Kidney (tissue), 14 donors: ENCODE data around the gene DCP1A. TPM values are rescaled to one million over a fixed set of nuclear protein-coding genes. Genes with fewer than 3 reads are reported as not detected.
A peak's percentile ranks its signal among the peaks of the same experiment; 100 is the strongest.
"Not testable (repeated sequence)": the region's sequence is repeated elsewhere in the genome, so short reads cannot be mapped to it uniquely, and the experiment has no call there.

Experiments used
- DNase-seq, 5 donors: peaks; one replicate each; pipeline ENCODE4 v3.0.0-alpha.2; 2013 to 2020
- FAIRE-seq: peaks from 2 replicates; lab custom pipeline; 2012; peaks lifted over from hg19 to GRCh38; lab: Jason Lieb, UNC
- H3K27ac ChIP-seq, 2 donors: one replicate each; pipeline ENCODE4 v1.7.0; 2013; ENCODE audit warnings: low read depth in 2 of 2, low read length in 2 of 2, inconsistent platforms in 1 of 2
- H3K27me3 ChIP-seq: one replicate; pipeline ENCODE4 v1.7.1; 2013; ENCODE audit warnings: low read length, inconsistent platforms; ENCODE audit not compliant: control insufficient read depth, insufficient read depth
- H3K36me3 ChIP-seq, 3 donors: one replicate each; pipeline versions ENCODE4 v1.7.0 to v1.7.1; 2013; ENCODE audit warnings: low read length in 3 of 3, control low read depth in 1 of 3, inconsistent platforms in 1 of 3; ENCODE audit not compliant: insufficient read depth in 3 of 3, control insufficient read depth in 2 of 3
- H3K4me1 ChIP-seq, 3 donors: one replicate each; pipeline versions ENCODE4 v1.7.0 to v1.7.1; 2013; ENCODE audit warnings: low read length in 3 of 3, inconsistent platforms in 1 of 3, low read depth in 1 of 3; ENCODE audit not compliant: control insufficient read depth in 2 of 3, insufficient read depth in 2 of 3
- H3K4me3 ChIP-seq, 3 donors: one replicate each; pipeline versions ENCODE4 v1.7.0 to v1.8.1; 2013; ENCODE audit warnings: low read length in 3 of 3, control low read depth in 1 of 3, inconsistent platforms in 1 of 3
- H3K9ac ChIP-seq, 3 donors: one replicate each; pipeline versions ENCODE4 v1.7.0 to v1.7.1; 2013; ENCODE audit warnings: low read length in 3 of 3, control low read depth in 1 of 3, inconsistent platforms in 1 of 3
- H3K9me3 ChIP-seq, 3 donors: one replicate each; pipeline versions ENCODE4 v1.7.0 to v1.7.1; 2013; ENCODE audit warnings: low read length in 3 of 3, control low read depth in 1 of 3, inconsistent platforms in 1 of 3; ENCODE audit not compliant: control insufficient read depth in 2 of 3, insufficient read depth in 1 of 3
- intact Hi-C: fragments of 100-400 bp; cut with DNase I; formaldehyde crosslinking; loops from one replicate; pipeline ENCODE4 v1.11.1; 2022
- polyA plus RNA-seq: library from polyadenylated mRNA; stranded (reverse); fragments of 350-450 nt; fragmentation: Illumina TruSeq; extraction: RNeasy Lipid Tissue Mini Kit (QIAGEN cat#74804); gene quantifications from one replicate; pipeline ENCODE4 v1.2.3, GENCODE V29; 2014; ENCODE audit warnings: low read depth, low replicate concordance; ENCODE audit not compliant: insufficient read depth
- total RNA-seq: library from RNA; stranded (reverse); fragmentation: NEBNext Ultra II Directional; extraction: Animal tissue kit (Norgen Biotek cat#: 25700); gene quantifications from one replicate; pipeline ENCODE4 v1.2.1, GENCODE V29; 2021
- TF ChIP-seq, protein P1 (sequence below): IDR thresholded peaks from 3 replicates; pipeline ENCODE4 v1.5.1; 2012; ENCODE audit warnings: mild to moderate bottlenecking, moderate library complexity, borderline replicate concordance; ENCODE audit not compliant: insufficient read depth; ENCODE audit errors: extremely low read depth
- donor health status: control.
- donor health status: control.
- donor health status: control.
- donor health status: control.
- donor health status: control.
- donor health status: DM: yes; HTN: yes; CAD: no.
- donor health status: Normal renal cell carcinoma (clear cell type).

DCP1A gene
- total and polyA plus RNA-seq, 2 donors from 2014 or later = 4.9 to 21.0 TPM

DNA sequence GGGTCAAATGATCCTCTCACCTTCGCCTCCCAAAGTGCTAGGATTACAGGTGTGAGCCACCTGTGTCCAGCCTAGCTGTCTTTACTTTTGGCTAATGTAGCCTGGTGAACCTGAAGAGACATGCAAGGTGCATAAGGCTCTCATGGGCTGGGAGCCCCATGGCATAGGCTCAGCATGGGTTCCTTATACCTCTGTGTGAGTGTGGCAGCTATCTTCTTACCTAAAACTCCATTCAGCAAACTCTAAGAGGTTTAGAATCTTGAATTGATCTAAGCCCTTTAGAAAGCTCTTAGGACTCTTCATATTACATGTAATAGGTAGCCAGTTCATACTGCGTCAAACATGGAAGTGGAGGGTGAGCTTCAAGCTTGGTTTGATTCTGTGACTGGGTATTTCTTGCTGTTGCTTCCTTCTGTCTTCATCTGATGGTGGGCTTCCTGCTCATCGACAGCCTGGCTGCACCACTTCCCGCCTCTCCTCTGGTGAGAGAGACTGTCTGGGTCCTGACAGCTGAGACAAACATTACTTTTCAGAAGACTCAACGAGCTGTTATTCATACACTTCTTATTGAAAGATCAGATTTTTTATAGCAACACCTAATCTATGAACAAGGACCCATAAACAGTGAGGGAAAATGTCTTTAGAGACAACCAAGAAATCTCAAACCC, 72.3 kb downstream of the DCP1A start:
- intact Hi-C loops = no loop called here
- Histone ChIP-seq H3K36me3 (no peaks in the 10 kb centered on the region), H3K27me3 (no peaks in the 10 kb centered on the region), H3K4me1 (peaks cover 0 to 3% (median 3%) of the 10 kb centered on the region in 3 donors), H3K27ac (no peak overlapping the region), H3K9me3 (no peaks in the 10 kb centered on the region), H3K9ac (no peak overlapping the region), H3K4me3 (no peak overlapping the region)
- FAIRE-seq (no peak), DNase-seq (no peak)
- TF ChIP-seq, protein P1, sequence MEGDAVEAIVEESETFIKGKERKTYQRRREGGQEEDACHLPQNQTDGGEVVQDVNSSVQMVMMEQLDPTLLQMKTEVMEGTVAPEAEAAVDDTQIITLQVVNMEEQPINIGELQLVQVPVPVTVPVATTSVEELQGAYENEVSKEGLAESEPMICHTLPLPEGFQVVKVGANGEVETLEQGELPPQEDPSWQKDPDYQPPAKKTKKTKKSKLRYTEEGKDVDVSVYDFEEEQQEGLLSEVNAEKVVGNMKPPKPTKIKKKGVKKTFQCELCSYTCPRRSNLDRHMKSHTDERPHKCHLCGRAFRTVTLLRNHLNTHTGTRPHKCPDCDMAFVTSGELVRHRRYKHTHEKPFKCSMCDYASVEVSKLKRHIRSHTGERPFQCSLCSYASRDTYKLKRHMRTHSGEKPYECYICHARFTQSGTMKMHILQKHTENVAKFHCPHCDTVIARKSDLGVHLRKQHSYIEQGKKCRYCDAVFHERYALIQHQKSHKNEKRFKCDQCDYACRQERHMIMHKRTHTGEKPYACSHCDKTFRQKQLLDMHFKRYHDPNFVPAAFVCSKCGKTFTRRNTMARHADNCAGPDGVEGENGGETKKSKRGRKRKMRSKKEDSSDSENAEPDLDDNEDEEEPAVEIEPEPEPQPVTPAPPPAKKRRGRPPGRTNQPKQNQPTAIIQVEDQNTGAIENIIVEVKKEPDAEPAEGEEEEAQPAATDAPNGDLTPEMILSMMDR = no peak

DNA sequence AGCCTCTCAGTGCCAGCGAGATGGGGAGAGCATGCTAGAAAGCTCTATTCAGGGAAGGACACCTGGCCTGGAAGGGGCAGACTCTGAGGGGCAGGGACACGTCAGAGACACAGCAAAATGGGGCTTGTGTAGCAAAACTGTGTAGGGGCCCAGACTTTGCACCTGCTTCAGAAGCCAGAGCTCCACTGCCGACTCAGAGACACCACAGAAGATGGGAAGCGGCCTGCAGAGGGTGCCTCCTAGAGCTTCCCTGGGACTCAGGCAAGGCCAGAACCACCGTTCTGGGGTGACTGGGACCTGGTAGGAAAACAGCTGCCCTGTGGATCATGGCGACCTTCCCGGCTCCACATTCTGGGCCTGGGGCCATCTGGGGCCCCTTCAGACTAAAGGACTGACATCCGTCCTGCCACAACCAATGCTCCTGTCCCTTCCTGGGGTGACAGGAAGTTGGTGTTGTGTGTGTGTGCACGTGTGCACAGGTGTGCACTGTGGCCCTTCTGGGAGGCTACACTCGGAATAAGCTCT, 74.1 kb downstream of the DCP1A start:
- no peak for FAIRE-seq
- H3K4me1 ChIP-seq = peaks cover 0 to 10% (median 5%) of the 10 kb centered on the region in 3 donors
- no peak for DNase-seq
- no peak overlapping the region for H3K9ac ChIP-seq
- H3K4me3 ChIP-seq = no peak overlapping the region
- TF ChIP-seq, protein P1 = no peak
- H3K36me3 ChIP-seq = no peaks in the 10 kb centered on the region
- no peaks in the 10 kb centered on the region for H3K9me3 ChIP-seq
- no peak overlapping the region for H3K27ac ChIP-seq
- H3K27me3 ChIP-seq = no peaks in the 10 kb centered on the region
- intact Hi-C loops = no loop called here

DNA sequence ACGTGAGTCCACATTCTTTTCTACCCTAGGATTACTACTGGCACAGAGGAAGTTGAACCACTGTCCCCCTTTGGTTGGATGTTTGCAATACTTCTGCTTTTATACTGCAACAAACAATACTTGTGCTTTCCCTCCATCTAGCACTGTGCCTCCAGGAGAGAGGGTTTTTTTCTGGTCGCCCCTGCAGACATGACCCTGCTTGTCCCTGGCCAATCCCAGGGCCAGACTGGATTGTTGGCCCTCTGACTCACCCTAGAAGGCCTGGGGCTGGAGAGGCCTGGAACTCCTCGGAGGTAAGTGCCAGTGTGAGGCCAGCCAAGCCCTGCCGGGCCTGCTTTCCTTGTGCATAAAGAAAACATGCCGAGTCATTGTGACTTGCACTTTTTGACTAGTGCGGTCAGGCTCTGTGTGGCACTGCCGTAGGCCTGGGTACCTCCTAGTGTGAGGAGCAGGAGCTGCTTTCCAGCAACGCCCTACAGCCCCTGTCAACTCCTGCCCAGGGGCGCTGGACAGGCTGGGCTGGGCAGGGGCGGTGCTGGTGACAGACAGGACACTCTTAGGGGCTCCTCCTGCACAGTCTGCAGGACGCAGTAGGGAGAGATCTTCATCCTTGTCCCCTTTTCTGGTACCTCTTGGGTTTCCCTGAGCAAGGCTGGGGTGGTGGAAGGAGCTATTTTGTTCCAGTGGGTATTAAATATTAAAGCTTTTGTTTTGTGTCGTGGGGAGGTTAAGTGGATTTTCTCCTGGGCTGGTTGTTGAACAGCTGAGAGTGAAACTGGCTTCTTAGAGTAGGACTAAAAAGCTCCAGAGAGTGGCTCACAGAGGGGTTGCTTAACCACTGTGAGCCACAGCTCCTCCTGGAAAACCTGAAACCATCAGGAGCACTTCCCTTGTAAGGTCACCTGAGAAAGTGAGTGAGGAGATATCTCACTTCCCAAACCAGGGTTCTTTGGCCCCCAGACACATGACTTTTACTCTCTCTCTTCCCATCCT, 77.2 kb downstream of the DCP1A start:
- Histone ChIP-seq H3K4me3 (no peak overlapping the region), H3K27ac (peak overlapping the region; percentile 74 to 80), H3K27me3 (no peaks in the 10 kb centered on the region), H3K9ac (peak overlapping the region in 1 of 3 donors; percentile 61), H3K9me3 (no peaks in the 10 kb centered on the region), H3K36me3 (no peaks in the 10 kb centered on the region), H3K4me1 (peaks cover 0 to 10% (median 5%) of the 10 kb centered on the region in 3 donors)
- FAIRE-seq = no peak
- peak; percentile 71 to 94 (median 90) for DNase-seq
- TF ChIP-seq, protein P1 = peak; percentile 2
- intact Hi-C loops = no loop called here

DNA sequence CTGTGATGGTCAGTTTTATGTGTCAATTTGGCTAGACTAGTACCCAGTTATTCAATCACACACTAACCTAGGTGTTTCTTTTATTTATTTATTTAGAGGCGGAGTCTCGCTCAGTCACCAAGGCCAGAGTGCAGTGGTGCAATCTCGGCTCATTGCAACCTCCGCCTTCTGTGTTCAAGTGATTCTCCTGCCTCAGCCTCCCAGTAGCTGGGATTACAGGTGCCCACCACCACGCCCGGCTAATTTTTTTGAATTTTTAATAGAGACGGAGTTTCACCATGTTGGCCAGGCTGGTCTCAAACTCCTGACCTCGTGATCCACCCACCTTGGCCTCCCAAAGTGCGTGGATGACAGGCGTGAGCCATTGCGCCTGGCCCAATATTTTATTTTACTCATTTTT, 78.2 kb downstream of the DCP1A start:
- FAIRE-seq, H3K9me3 ChIP-seq, H3K36me3 ChIP-seq, H3K27me3 ChIP-seq, H3K9ac ChIP-seq, intact Hi-C loops, H3K4me3 ChIP-seq, H3K27ac ChIP-seq: not testable (repeated sequence)
- peaks cover 0 to 10% (median 5%) of the 10 kb centered on the region in 3 donors for H3K4me1 ChIP-seq
- peak in 1 of 5 donors; percentile 19 for DNase-seq
